ENCODE data around the gene BICDL1. TPM values are rescaled to one million over a fixed set of nuclear protein-coding genes. Genes with fewer than 3 reads are reported as not detected.

Gene BICDL1
- total and polyA plus RNA-seq, 2 donors from 2014 or later, result 60.5 to 101 TPM

DNA sequence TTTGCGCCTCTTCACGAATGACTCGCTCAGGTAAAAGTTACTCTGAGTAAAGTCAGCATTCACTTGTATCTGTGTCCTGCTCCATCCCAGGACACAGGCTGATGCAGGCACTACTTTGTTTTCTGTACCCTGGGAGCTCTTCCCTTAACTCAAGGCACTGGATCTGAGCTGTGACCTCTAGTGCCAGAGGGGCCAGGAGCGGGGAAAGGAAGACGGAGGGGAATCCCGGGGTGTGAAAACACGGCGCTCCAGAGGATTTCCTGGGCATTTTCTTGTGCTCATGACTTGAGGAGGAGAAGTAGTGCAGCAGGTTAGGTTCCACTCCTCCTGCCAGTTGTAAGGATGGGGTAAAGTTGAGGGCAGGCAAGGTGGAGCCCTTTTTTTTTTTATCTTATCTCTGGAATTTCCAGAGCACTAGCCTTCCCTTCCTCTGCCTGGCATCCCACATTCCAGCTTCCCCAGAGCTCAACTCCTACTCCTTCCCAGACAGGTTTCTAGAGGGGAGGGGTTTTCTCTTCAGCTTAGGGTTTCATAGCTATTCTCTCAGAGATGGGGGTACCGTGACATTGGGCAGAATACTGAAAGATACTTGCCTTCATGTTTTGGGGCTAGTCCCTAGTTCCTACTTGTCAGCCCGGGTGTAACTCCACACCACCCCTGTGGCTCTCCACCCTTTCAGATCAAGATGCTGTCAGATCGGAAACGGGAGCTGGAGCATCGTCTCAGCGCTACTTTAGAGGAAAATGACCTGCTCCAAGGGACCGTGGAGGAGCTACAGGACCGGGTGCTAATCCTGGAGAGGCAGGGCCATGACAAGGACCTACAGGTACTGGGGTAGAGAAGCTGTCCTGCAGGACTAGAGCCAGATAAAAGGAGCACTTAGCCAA, 75.3 kb downstream of the BICDL1 start:
- DNase-seq, result peak in 1 of 5 donors; percentile 30
- no peak for FAIRE-seq
- Histone ChIP-seq H3K4me1 (ENCODE audit: control insufficient read depth in 2 of 3, insufficient read depth in 2 of 3, low read depth in 1 of 3, low read length in 3 of 3) (no peaks in the 10 kb centered on the region), H3K9ac (ENCODE audit: low read length in 3 of 3) (no peak overlapping the region), H3K27me3 (ENCODE audit: control insufficient read depth, insufficient read depth, low read length) (no peaks in the 10 kb centered on the region), H3K9me3 (ENCODE audit: control insufficient read depth in 2 of 3, insufficient read depth in 1 of 3, low read length in 3 of 3) (no peaks in the 10 kb centered on the region), H3K4me3 (ENCODE audit: low read length in 3 of 3) (no peak overlapping the region), H3K27ac (ENCODE audit: low read depth in 2 of 2, low read length in 2 of 2) (no peak overlapping the region), H3K36me3 (ENCODE audit: control insufficient read depth in 2 of 3, insufficient read depth in 3 of 3, low read length in 3 of 3) (peaks cover 0 to 26% (median 22%) of the 10 kb centered on the region in 3 donors)
- TF ChIP-seq, protein P1, sequence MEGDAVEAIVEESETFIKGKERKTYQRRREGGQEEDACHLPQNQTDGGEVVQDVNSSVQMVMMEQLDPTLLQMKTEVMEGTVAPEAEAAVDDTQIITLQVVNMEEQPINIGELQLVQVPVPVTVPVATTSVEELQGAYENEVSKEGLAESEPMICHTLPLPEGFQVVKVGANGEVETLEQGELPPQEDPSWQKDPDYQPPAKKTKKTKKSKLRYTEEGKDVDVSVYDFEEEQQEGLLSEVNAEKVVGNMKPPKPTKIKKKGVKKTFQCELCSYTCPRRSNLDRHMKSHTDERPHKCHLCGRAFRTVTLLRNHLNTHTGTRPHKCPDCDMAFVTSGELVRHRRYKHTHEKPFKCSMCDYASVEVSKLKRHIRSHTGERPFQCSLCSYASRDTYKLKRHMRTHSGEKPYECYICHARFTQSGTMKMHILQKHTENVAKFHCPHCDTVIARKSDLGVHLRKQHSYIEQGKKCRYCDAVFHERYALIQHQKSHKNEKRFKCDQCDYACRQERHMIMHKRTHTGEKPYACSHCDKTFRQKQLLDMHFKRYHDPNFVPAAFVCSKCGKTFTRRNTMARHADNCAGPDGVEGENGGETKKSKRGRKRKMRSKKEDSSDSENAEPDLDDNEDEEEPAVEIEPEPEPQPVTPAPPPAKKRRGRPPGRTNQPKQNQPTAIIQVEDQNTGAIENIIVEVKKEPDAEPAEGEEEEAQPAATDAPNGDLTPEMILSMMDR (IDR thresholded peaks at IDR 0.05; ENCODE audit: borderline replicate concordance, extremely low read depth, insufficient read depth), result no peak
- intact Hi-C loops (cut with DNase I), result no loop called here

DNA sequence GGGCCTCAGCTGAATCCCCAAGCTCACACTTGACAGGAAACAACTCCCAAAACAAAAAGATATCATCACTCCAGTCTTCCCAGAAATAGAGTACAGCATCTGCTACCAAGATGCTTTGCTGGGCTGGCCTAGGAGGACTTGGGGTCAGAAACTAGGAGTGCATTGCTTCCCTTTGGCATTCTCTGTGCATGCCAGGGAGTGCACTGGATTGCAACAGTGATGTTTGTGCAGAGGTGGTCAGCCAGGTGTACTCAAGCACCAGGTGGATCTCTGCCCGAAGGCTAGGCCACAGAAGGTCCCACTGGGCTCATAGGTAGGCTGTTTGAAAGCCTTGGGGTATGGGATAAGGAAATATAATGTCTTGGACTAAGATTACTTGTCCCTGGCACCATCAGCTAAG, 76.4 kb downstream of the BICDL1 start:
- H3K4me1 ChIP-seq (ENCODE audit: control insufficient read depth in 2 of 3, insufficient read depth in 2 of 3, low read depth in 1 of 3, low read length in 3 of 3), result no peaks in the 10 kb centered on the region
- DNase-seq, result no peak
- no peak overlapping the region for H3K9ac ChIP-seq (ENCODE audit: low read length in 3 of 3)
- intact Hi-C loops (cut with DNase I), result no loop called here
- no peak overlapping the region for H3K4me3 ChIP-seq (ENCODE audit: low read length in 3 of 3)
- no peaks in the 10 kb centered on the region for H3K27me3 ChIP-seq (ENCODE audit: control insufficient read depth, insufficient read depth, low read length)
- no peak overlapping the region for H3K27ac ChIP-seq (ENCODE audit: low read depth in 2 of 2, low read length in 2 of 2)
- FAIRE-seq, result no peak
- H3K9me3 ChIP-seq (ENCODE audit: control insufficient read depth in 2 of 3, insufficient read depth in 1 of 3, low read length in 3 of 3), result no peaks in the 10 kb centered on the region
- TF ChIP-seq, protein P1 (IDR thresholded peaks at IDR 0.05; ENCODE audit: borderline replicate concordance, extremely low read depth, insufficient read depth), result no peak
- peaks cover 0 to 26% (median 22%) of the 10 kb centered on the region in 3 donors for H3K36me3 ChIP-seq (ENCODE audit: control insufficient read depth in 2 of 3, insufficient read depth in 3 of 3, low read length in 3 of 3)

DNA sequence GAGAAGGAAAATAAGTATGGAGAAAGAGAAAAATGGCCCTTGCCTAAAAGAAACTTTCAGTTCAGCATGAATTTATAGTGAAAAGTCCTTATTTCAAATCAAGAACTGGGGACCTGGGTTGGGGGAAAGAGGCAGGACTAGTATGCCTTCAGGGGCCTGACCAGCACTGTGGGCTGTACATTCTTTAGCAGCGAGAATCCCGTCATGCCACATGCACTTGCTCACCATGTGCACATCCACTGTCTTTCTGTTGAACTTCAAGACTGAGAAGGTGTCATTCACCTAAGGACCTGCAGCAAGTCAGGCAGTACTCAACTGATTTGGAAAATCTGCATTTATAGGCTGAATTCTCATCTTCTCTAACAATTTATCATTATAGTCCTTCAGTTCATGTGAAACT, 77.3 kb downstream of the BICDL1 start:
- no peak overlapping the region for H3K27ac ChIP-seq (ENCODE audit: low read depth in 2 of 2, low read length in 2 of 2)
- intact Hi-C loops (cut with DNase I), result no loop called here
- no peak for FAIRE-seq
- no peak for DNase-seq
- no peak overlapping the region for H3K4me3 ChIP-seq (ENCODE audit: low read length in 3 of 3)
- H3K9ac ChIP-seq (ENCODE audit: low read length in 3 of 3), result no peak overlapping the region
- no peaks in the 10 kb centered on the region for H3K4me1 ChIP-seq (ENCODE audit: control insufficient read depth in 2 of 3, insufficient read depth in 2 of 3, low read depth in 1 of 3, low read length in 3 of 3)
- no peaks in the 10 kb centered on the region for H3K9me3 ChIP-seq (ENCODE audit: control insufficient read depth in 2 of 3, insufficient read depth in 1 of 3, low read length in 3 of 3)
- peaks cover 0 to 26% (median 22%) of the 10 kb centered on the region in 3 donors for H3K36me3 ChIP-seq (ENCODE audit: control insufficient read depth in 2 of 3, insufficient read depth in 3 of 3, low read length in 3 of 3)
- TF ChIP-seq, protein P1 (IDR thresholded peaks at IDR 0.05; ENCODE audit: borderline replicate concordance, extremely low read depth, insufficient read depth), result no peak
- H3K27me3 ChIP-seq (ENCODE audit: control insufficient read depth, insufficient read depth, low read length), result no peaks in the 10 kb centered on the region
